HEK293 (cell line): Measurements from ENCODE around the gene ERGIC1.

ENCODE experiments used
- KLF16 ChIP-seq: fragments of 450-650 bp; formaldehyde crosslinking; IDR thresholded peaks from 2 replicates; pipeline ENCODE4 v1.5.1; 2017; ENCODE audit warnings: missing biosample characterization, missing genetic modification characterization
- RBAK ChIP-seq: fragments of 450-650 bp; formaldehyde crosslinking; IDR thresholded peaks from 2 replicates; pipeline ENCODE4 v1.5.1; 2016; ENCODE audit warnings: missing biosample characterization, missing genetic modification characterization
- ZBTB8A ChIP-seq: fragments of 450-650 bp; formaldehyde crosslinking; IDR thresholded peaks from 2 replicates; pipeline ENCODE4 v1.5.1; 2016; ENCODE audit warnings: missing biosample characterization, missing genetic modification characterization
- ZFP69B ChIP-seq: fragments of 450-650 bp; formaldehyde crosslinking; IDR thresholded peaks from 2 replicates; pipeline ENCODE4 v1.5.1; 2016; ENCODE audit warnings: missing biosample characterization, missing genetic modification characterization
- ZNF138 ChIP-seq: fragments of 450-650 bp; formaldehyde crosslinking; IDR thresholded peaks from 2 replicates; pipeline ENCODE4 v1.5.1; 2016; ENCODE audit warnings: missing biosample characterization, missing genetic modification characterization, borderline replicate concordance
- ZNF169 ChIP-seq: fragments of 450-650 bp; formaldehyde crosslinking; IDR thresholded peaks from 2 replicates; pipeline ENCODE4 v1.5.1; 2016; ENCODE audit warnings: missing biosample characterization, missing genetic modification characterization
- ZNF184 ChIP-seq: fragments of 450-650 bp; IDR thresholded peaks from 2 replicates; pipeline ENCODE4 v1.5.1; 2018; ENCODE audit warnings: missing biosample characterization, mild to moderate bottlenecking, missing genetic modification characterization
- ZNF23 ChIP-seq: fragments of 450-650 bp; formaldehyde crosslinking; IDR thresholded peaks from 2 replicates; pipeline ENCODE4 v1.5.1; 2016; ENCODE audit warnings: missing biosample characterization, missing genetic modification characterization, borderline replicate concordance
- ZNF404 ChIP-seq: fragments of 450-650 bp; formaldehyde crosslinking; IDR thresholded peaks from 2 replicates; pipeline ENCODE4 v1.5.1; 2017; ENCODE audit warnings: missing biosample characterization, missing genetic modification characterization
- ZNF433 ChIP-seq: fragments of 450-650 bp; formaldehyde crosslinking; IDR thresholded peaks from 2 replicates; pipeline ENCODE4 v1.5.1; 2016; ENCODE audit warnings: missing biosample characterization, missing genetic modification characterization, low read depth
- ZNF510 ChIP-seq: fragments of 450-650 bp; formaldehyde crosslinking; IDR thresholded peaks from 2 replicates; pipeline ENCODE4 v1.5.1; 2018; ENCODE audit warnings: mild to moderate bottlenecking, missing genetic modification characterization, missing biosample characterization; ENCODE audit not compliant: insufficient replicate concordance
- ZNF624 ChIP-seq: fragments of 450-650 bp; formaldehyde crosslinking; IDR thresholded peaks from 2 replicates; pipeline ENCODE4 v1.5.1; 2017; ENCODE audit warnings: missing biosample characterization, missing genetic modification characterization
- ZNF677 ChIP-seq: fragments of 450-650 bp; IDR thresholded peaks from 2 replicates; pipeline ENCODE4 v1.5.0; 2018; ENCODE audit warnings: missing biosample characterization, mild to moderate bottlenecking, missing genetic modification characterization, moderate library complexity
- ZSCAN23 ChIP-seq: fragments of 450-650 bp; formaldehyde crosslinking; IDR thresholded peaks from 2 replicates; pipeline ENCODE4 v1.5.1; 2016; ENCODE audit warnings: missing biosample characterization, missing genetic modification characterization
- TF ChIP-seq, protein P1 (sequence below): fragments of 450-650 bp; formaldehyde crosslinking; IDR thresholded peaks from 2 replicates; pipeline ENCODE4 v1.5.1; 2017; ENCODE audit warnings: missing biosample characterization, missing genetic modification characterization
- TF ChIP-seq, protein P2 (sequence below): fragments of 450-650 bp; formaldehyde crosslinking; IDR thresholded peaks from 2 replicates; pipeline ENCODE4 v1.5.1; 2016; ENCODE audit warnings: missing biosample characterization, missing genetic modification characterization
- TF ChIP-seq, protein P3 (sequence below): fragments of 450-650 bp; formaldehyde crosslinking; IDR thresholded peaks from 2 replicates; pipeline ENCODE4 v1.5.1; 2016; ENCODE audit warnings: missing biosample characterization, missing genetic modification characterization, borderline replicate concordance
- TF ChIP-seq, protein P4 (sequence below): fragments of 450-650 bp; formaldehyde crosslinking; IDR thresholded peaks from 2 replicates; pipeline ENCODE4 v1.5.1; 2016; ENCODE audit warnings: missing biosample characterization, missing genetic modification characterization
- TF ChIP-seq, protein P5 (sequence below): fragments of 450-650 bp; formaldehyde crosslinking; IDR thresholded peaks from 2 replicates; pipeline ENCODE4 v1.5.1; 2016; ENCODE audit warnings: missing biosample characterization, missing genetic modification characterization, borderline replicate concordance
- TF ChIP-seq, protein P6 (sequence below): fragments of 450-650 bp; formaldehyde crosslinking; IDR thresholded peaks from 2 replicates; pipeline ENCODE4 v1.5.1; 2016; ENCODE audit warnings: missing biosample characterization, missing genetic modification characterization

The ERGIC1 gene

DNA sequence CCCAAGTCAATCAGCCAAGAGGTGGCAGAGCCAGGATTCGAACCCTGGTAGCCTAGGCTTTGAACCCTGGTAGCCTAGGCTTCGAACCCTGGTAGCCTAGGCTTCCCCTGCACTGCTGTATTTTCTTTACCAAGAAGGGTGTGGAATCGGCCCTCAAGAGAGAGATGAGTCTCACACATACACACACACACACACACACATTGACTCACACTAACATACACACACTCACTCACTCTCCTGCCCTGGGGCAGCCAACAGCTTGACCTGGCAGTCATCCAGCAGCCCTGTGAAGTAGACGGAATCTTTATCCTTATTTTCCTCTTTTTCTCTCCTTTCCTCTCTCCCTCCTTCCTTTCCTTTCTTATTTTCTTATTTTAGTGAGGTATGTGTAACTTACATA is 69.7 kb downstream of the ERGIC1 start (continued):
- TF ChIP-seq ZNF433, result no peak
- TF ChIP-seq ZNF677 (tag by site-specific recombination), result no peak
- no peak for TF ChIP-seq ZNF184 (tag by site-specific recombination)
- TF ChIP-seq, protein P1, sequence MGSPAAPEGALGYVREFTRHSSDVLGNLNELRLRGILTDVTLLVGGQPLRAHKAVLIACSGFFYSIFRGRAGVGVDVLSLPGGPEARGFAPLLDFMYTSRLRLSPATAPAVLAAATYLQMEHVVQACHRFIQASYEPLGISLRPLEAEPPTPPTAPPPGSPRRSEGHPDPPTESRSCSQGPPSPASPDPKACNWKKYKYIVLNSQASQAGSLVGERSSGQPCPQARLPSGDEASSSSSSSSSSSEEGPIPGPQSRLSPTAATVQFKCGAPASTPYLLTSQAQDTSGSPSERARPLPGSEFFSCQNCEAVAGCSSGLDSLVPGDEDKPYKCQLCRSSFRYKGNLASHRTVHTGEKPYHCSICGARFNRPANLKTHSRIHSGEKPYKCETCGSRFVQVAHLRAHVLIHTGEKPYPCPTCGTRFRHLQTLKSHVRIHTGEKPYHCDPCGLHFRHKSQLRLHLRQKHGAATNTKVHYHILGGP (tag by site-specific recombination), result peak; percentile 72
- 0 out of 2 replicates have a peak, but pooled peaks have one; percentile 79 for TF ChIP-seq ZNF624
- TF ChIP-seq ZBTB8A (tag by site-specific recombination), result peak; percentile 43; the same call in 1 of the 2 replicates
- TF ChIP-seq ZNF138 (tag by site-specific recombination), result no peak
- no peak for TF ChIP-seq ZNF404 (tag by site-specific recombination)
- no peak for TF ChIP-seq ZNF510
- peak; percentile 88 for TF ChIP-seq KLF16 (tag by site-specific recombination)
- TF ChIP-seq, protein P2, sequence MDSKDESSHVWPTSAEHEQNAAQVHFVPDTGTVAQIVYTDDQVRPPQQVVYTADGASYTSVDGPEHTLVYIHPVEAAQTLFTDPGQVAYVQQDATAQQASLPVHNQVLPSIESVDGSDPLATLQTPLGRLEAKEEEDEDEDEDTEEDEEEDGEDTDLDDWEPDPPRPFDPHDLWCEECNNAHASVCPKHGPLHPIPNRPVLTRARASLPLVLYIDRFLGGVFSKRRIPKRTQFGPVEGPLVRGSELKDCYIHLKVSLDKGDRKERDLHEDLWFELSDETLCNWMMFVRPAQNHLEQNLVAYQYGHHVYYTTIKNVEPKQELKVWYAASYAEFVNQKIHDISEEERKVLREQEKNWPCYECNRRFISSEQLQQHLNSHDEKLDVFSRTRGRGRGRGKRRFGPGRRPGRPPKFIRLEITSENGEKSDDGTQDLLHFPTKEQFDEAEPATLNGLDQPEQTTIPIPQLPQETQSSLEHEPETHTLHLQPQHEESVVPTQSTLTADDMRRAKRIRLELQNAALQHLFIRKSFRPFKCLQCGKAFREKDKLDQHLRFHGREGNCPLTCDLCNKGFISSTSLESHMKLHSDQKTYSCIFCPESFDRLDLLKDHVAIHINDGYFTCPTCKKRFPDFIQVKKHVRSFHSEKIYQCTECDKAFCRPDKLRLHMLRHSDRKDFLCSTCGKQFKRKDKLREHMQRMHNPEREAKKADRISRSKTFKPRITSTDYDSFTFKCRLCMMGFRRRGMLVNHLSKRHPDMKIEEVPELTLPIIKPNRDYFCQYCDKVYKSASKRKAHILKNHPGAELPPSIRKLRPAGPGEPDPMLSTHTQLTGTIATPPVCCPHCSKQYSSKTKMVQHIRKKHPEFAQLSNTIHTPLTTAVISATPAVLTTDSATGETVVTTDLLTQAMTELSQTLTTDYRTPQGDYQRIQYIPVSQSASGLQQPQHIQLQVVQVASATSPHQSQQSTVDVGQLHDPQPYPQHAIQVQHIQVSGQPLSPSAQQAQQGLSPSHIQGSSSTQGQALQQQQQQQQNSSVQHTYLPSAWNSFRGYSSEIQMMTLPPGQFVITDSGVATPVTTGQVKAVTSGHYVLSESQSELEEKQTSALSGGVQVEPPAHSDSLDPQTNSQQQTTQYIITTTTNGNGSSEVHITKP (tag by site-specific recombination), result peak; percentile 72
- no peak for TF ChIP-seq ZNF23 (tag by site-specific recombination)
- peak; percentile 36; the same call in 1 of the 2 replicates for TF ChIP-seq RBAK (tag by site-specific recombination)
- TF ChIP-seq, protein P3, sequence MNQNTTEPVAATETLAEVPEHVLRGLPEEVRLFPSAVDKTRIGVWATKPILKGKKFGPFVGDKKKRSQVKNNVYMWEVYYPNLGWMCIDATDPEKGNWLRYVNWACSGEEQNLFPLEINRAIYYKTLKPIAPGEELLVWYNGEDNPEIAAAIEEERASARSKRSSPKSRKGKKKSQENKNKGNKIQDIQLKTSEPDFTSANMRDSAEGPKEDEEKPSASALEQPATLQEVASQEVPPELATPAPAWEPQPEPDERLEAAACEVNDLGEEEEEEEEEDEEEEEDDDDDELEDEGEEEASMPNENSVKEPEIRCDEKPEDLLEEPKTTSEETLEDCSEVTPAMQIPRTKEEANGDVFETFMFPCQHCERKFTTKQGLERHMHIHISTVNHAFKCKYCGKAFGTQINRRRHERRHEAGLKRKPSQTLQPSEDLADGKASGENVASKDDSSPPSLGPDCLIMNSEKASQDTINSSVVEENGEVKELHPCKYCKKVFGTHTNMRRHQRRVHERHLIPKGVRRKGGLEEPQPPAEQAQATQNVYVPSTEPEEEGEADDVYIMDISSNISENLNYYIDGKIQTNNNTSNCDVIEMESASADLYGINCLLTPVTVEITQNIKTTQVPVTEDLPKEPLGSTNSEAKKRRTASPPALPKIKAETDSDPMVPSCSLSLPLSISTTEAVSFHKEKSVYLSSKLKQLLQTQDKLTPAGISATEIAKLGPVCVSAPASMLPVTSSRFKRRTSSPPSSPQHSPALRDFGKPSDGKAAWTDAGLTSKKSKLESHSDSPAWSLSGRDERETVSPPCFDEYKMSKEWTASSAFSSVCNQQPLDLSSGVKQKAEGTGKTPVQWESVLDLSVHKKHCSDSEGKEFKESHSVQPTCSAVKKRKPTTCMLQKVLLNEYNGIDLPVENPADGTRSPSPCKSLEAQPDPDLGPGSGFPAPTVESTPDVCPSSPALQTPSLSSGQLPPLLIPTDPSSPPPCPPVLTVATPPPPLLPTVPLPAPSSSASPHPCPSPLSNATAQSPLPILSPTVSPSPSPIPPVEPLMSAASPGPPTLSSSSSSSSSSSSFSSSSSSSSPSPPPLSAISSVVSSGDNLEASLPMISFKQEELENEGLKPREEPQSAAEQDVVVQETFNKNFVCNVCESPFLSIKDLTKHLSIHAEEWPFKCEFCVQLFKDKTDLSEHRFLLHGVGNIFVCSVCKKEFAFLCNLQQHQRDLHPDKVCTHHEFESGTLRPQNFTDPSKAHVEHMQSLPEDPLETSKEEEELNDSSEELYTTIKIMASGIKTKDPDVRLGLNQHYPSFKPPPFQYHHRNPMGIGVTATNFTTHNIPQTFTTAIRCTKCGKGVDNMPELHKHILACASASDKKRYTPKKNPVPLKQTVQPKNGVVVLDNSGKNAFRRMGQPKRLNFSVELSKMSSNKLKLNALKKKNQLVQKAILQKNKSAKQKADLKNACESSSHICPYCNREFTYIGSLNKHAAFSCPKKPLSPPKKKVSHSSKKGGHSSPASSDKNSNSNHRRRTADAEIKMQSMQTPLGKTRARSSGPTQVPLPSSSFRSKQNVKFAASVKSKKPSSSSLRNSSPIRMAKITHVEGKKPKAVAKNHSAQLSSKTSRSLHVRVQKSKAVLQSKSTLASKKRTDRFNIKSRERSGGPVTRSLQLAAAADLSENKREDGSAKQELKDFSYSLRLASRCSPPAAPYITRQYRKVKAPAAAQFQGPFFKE (tag by site-specific recombination), result no peak
- peak; percentile 93 for TF ChIP-seq ZFP69B
- peak; percentile 88 for TF ChIP-seq ZNF169
- TF ChIP-seq, protein P4, sequence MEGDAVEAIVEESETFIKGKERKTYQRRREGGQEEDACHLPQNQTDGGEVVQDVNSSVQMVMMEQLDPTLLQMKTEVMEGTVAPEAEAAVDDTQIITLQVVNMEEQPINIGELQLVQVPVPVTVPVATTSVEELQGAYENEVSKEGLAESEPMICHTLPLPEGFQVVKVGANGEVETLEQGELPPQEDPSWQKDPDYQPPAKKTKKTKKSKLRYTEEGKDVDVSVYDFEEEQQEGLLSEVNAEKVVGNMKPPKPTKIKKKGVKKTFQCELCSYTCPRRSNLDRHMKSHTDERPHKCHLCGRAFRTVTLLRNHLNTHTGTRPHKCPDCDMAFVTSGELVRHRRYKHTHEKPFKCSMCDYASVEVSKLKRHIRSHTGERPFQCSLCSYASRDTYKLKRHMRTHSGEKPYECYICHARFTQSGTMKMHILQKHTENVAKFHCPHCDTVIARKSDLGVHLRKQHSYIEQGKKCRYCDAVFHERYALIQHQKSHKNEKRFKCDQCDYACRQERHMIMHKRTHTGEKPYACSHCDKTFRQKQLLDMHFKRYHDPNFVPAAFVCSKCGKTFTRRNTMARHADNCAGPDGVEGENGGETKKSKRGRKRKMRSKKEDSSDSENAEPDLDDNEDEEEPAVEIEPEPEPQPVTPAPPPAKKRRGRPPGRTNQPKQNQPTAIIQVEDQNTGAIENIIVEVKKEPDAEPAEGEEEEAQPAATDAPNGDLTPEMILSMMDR (tag by site-specific recombination), result no peak
- TF ChIP-seq, protein P5, sequence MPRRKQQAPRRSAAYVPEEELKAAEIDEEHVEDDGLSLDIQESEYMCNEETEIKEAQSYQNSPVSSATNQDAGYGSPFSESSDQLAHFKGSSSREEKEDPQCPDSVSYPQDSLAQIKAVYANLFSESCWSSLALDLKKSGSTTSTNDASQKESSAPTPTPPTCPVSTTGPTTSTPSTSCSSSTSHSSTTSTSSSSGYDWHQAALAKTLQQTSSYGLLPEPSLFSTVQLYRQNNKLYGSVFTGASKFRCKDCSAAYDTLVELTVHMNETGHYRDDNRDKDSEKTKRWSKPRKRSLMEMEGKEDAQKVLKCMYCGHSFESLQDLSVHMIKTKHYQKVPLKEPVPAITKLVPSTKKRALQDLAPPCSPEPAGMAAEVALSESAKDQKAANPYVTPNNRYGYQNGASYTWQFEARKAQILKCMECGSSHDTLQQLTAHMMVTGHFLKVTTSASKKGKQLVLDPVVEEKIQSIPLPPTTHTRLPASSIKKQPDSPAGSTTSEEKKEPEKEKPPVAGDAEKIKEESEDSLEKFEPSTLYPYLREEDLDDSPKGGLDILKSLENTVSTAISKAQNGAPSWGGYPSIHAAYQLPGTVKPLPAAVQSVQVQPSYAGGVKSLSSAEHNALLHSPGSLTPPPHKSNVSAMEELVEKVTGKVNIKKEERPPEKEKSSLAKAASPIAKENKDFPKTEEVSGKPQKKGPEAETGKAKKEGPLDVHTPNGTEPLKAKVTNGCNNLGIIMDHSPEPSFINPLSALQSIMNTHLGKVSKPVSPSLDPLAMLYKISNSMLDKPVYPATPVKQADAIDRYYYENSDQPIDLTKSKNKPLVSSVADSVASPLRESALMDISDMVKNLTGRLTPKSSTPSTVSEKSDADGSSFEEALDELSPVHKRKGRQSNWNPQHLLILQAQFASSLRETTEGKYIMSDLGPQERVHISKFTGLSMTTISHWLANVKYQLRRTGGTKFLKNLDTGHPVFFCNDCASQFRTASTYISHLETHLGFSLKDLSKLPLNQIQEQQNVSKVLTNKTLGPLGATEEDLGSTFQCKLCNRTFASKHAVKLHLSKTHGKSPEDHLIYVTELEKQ (tag by site-specific recombination), result peak; percentile 89; the same call in 1 of the 2 replicates
- TF ChIP-seq ZSCAN23, result no peak
- TF ChIP-seq, protein P6, sequence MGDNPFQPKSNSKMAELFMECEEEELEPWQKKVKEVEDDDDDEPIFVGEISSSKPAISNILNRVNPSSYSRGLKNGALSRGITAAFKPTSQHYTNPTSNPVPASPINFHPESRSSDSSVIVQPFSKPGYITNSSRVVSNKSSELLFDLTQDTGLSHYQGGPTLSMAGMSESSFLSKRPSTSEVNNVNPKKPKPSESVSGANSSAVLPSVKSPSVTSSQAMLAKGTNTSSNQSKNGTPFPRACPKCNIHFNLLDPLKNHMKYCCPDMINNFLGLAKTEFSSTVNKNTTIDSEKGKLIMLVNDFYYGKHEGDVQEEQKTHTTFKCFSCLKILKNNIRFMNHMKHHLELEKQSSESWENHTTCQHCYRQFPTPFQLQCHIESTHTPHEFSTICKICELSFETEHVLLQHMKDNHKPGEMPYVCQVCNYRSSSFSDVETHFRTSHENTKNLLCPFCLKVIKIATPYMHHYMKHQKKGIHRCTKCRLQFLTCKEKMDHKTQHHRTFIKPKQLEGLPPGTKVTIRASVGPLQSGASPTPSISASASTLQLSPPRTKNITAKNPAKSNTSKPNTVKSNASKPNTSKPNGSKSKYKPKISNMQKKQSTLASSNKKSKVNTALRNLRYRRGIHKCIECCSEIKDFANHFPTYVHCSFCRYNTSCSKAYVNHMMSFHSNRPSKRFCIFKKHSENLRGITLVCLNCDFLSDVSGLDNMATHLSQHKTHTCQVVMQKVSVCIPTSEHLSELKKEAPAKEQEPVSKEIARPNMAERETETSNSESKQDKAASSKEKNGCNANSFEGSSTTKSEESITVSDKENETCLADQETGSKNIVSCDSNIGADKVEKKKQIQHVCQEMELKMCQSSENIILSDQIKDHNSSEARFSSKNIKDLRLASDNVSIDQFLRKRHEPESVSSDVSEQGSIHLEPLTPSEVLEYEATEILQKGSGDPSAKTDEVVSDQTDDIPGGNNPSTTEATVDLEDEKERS, result no peak
